Measurements from ENCODE around the gene FAM168A.
"Not testable (repeated sequence)": the region's sequence is repeated elsewhere in the genome, so short reads cannot be mapped to it uniquely, and the experiment has no call there.

The FAM168A gene

DNA sequence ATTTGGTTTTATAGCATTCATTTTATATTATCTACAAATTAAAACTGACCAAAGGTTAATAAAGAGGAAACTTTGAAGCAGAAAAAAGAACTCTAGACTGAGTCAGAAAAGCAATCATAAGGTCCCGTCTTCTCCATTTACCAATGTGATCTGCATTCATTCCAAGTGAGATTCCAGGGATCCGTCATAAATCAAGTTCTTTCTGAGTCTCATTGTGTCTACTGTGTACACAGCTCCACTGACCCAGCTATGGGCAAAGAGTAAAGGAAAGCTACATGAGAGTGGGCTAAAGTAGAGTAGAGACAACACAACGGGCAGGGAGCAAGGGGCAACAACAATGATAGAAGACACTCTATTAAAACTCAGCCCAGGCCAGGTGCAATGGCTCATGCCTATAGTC lies 15.3 kb downstream of the FAM168A start:
- DNase-seq (ENCODE audit: low read depth) = no peak
- no peak overlapping the region for H3K4me3 ChIP-seq (ENCODE audit: low read length)
- TF ChIP-seq, protein P1, sequence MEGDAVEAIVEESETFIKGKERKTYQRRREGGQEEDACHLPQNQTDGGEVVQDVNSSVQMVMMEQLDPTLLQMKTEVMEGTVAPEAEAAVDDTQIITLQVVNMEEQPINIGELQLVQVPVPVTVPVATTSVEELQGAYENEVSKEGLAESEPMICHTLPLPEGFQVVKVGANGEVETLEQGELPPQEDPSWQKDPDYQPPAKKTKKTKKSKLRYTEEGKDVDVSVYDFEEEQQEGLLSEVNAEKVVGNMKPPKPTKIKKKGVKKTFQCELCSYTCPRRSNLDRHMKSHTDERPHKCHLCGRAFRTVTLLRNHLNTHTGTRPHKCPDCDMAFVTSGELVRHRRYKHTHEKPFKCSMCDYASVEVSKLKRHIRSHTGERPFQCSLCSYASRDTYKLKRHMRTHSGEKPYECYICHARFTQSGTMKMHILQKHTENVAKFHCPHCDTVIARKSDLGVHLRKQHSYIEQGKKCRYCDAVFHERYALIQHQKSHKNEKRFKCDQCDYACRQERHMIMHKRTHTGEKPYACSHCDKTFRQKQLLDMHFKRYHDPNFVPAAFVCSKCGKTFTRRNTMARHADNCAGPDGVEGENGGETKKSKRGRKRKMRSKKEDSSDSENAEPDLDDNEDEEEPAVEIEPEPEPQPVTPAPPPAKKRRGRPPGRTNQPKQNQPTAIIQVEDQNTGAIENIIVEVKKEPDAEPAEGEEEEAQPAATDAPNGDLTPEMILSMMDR (IDR thresholded peaks at IDR 0.05; ENCODE audit: insufficient read depth, low read depth, low read length, missing control alignments) = no peak

DNA sequence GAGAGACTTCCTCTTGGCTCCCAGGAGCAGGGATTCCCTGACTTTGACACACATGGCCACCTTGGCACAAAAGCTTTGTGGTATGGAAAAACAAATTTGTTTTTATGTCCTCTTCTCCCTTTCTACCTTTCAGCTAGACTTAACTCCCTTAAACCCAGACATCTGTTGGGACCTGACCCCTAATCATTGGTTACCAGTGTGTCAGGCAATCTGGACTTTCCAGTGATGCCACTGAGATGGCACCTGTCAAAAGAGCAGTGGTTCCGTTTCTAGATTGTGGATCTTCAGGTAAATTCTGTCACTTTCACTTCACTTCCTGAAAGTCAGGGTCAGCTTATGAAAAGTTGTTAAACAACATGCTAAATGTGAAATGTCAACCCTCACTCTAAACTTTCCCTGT lies 17.2 kb downstream of the FAM168A start:
- not testable (repeated sequence) for DNase-seq (ENCODE audit: low read depth); H3K4me3 ChIP-seq (ENCODE audit: low read length)

DNA sequence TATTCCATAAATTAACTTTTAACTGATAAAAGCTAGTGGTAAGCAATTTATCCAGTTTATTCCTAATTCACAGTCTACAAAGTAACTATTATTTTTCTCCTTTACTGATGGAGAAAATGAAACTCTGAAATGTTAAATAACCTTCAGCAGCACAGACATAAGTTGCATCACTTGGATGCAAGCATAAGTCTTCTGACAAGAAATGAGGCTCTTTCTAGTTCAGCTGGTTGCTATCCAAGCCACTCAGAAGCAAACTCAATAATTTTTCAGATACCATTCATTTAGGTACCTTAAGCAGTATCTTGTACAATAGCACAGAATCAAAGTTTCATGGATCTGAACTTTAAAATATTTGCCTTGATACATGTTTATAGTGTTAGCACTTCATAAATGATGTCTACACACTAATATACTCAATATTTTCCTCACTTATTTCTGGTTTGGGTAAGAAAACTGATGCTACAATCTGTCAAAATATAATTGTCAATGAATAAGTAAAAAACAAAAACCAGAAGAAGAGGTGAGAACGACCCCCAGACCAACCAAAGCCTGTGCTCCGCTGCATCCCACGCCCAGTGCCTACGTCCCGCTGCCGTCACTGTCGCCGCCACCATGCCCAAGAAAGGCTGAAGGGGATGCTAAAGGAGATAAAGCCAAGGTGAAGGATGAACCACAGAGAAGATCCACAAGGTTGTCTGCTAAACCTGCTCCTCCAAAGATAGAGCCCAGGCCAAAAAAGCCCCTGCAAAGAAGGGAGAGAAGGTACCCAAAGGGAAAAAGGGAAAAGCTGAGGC lies 18.1 kb downstream of the FAM168A start:
- H3K4me3 ChIP-seq (ENCODE audit: low read length) = no peak overlapping the region
- TF ChIP-seq, protein P1 (IDR thresholded peaks at IDR 0.05; ENCODE audit: insufficient read depth, low read depth, low read length, missing control alignments) = no peak
- no peak for DNase-seq (ENCODE audit: low read depth)

DNA sequence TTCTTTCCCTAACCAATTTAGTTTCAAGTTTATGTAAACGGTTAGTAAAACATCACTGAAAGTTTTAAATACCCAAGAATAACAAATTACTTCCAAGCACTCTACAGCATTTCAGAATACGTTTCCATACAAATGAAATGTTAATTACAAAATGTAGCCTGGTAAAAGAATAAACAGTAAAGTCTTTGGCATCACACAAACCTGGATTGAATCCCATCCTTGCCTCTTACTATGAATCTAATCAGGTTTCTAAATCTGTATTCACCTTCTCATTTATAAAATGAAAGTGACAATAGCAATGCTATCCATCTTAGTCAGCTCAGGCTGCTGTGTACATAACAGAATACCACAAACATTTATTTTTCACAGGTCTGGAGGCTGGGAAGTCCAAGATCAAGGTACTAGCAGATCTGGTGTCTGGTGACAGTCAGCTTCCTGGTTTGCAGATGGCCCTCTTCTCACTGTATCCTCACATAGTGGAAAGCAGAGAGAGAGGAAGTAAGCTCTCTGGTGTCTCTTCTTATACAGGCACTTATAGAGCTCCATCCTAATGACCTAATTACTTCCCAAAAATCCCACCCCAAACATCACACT lies 19.2 kb downstream of the FAM168A start:
- no peak for DNase-seq (ENCODE audit: low read depth)
- TF ChIP-seq, protein P1 (IDR thresholded peaks at IDR 0.05; ENCODE audit: insufficient read depth, low read depth, low read length, missing control alignments) = no peak
- no peak overlapping the region for H3K4me3 ChIP-seq (ENCODE audit: low read length)

DNA sequence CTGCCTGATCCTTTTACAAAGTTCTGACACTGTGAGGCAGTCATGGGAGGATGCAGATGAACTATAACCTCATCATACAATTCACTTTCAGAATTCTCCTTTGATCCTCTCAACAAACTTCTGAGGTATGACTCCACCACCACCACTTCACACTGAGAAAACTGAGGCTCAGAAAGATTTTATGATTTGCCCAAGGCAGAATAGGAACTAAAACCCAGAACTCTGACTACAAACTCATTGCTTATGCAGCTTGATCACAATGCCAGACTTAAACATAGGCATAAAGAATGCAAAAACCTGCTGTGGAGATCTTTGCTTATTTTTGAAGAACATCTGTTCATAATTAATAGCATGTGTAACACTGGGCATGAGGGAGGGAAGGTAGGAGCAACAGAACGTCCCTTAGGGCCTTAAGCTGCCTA lies 20.4 kb downstream of the FAM168A start:
- H3K4me3 ChIP-seq (ENCODE audit: low read length) = no peak overlapping the region
- TF ChIP-seq, protein P1 (IDR thresholded peaks at IDR 0.05; ENCODE audit: insufficient read depth, low read depth, low read length, missing control alignments) = no peak
- no peak for DNase-seq (ENCODE audit: low read depth)

DNA sequence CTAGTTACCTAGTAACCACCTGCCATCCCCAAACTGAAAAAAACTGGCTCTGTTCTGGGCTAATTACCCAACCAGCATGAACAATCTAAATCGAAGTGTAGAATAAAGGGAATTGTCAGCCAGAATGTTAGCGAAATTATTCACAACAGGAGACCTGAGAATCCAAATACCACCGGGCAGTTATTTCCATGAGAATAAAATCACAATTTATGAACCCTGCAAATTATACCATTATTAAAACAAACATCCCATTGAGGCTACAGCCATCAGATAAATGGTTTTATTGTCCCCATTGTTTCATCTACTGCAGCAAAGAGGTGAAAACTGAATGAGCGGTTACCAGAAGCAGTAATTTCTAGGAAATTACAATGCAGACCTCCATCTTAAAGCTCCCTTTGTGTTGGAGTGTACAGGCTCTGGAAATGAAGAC lies 21.7 kb downstream of the FAM168A start:
- no peak overlapping the region for H3K4me3 ChIP-seq (ENCODE audit: low read length)
- TF ChIP-seq, protein P1 (IDR thresholded peaks at IDR 0.05; ENCODE audit: insufficient read depth, low read depth, low read length, missing control alignments) = no peak
- no peak for DNase-seq (ENCODE audit: low read depth)

DNA sequence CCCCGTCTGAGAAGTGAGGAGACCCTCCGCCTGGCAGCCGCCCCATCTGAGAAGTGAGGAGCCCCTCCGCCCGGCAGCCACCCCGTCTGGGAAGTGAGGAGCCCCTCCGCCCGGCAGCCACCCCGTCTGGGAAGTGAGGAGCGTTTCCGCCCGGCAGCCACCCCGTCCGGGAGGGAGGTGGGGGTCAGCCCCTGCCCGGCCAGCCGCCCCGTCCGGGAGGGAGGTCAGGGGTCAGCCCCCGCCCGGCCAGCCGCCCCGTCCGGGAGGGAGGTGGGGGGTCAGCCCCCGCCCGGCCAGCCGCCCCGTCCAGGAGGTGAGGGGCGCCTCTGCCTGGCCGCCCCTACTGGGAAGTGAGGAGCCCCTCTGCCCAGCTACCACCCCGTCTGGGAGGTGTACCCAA lies 25.9 kb downstream of the FAM168A start:
- not testable (repeated sequence) for DNase-seq (ENCODE audit: low read depth); H3K4me3 ChIP-seq (ENCODE audit: low read length)

Data from epithelial cell of esophagus (primary cell).